NT2/D1 (cell line): ENCODE results near the gene ARSK.

Experiments used
- SUZ12 ChIP-seq: IDR thresholded peaks from 2 replicates; pipeline ENCODE4 v1.6.1; 2011; ENCODE audit not compliant: insufficient read length, insufficient read depth; ENCODE audit errors: extremely low read depth
- YY1 ChIP-seq: IDR thresholded peaks from 2 replicates; pipeline ENCODE4 v1.6.1; 2011; ENCODE audit not compliant: insufficient read length, insufficient read depth
- ZNF274 ChIP-seq: IDR thresholded peaks from 2 replicates; pipeline ENCODE4 v1.6.1; 2011; ENCODE audit warnings: mild to moderate bottlenecking, low read depth, low read length

DNA sequence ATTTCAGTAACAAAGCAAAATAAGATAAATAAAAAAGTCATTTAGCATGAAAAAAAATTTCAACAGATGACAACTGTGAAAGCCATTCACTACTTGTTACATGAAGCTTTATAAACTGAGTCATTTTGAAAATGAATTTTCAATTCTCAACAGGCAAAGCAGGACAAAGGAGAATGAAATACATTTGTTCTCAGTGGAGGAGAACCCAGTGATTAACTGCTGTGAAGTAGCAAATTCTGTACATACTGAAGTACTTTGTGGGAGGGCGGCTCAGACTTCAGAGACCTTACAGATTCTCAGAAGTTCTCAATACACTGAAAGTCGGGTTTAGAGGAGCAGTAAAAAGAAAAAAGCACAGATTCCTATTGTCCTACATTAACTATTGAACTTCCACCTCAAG is 21.8 kb upstream of the ARSK start:
- TF ChIP-seq YY1 (no peak), ZNF274 (no peak), SUZ12 (no peak)
